Fibroblast of pulmonary artery (primary cell): ENCODE results near the gene OAS1.
"Not testable (repeated sequence)": the region's sequence is repeated elsewhere in the genome, so short reads cannot be mapped to it uniquely, and the experiment has no call there.

Experiments
- DNase-seq: peaks from one replicate; pipeline ENCODE4 v3.0.0-alpha.2; 2010; ENCODE audit warnings: low read depth
- H3K4me3 ChIP-seq: replicated peaks from 2 replicates; pipeline ENCODE4 v1.5.1; 2011; ENCODE audit warnings: low read depth, mild to moderate bottlenecking, control low read depth, low read length, moderate library complexity
- CTCF ChIP-seq: IDR thresholded peaks from 2 replicates; pipeline ENCODE4 v1.5.1; 2011; ENCODE audit warnings: mild to moderate bottlenecking, control low read depth, low read length, inconsistent platforms; ENCODE audit errors: missing control alignments

The OAS1 gene

GRCh38 chr12:112947314-112947713 lies 40.6 kb downstream of the OAS1 start:
- no peak overlapping the region for H3K4me3 ChIP-seq
- no peak for TF ChIP-seq CTCF
- no peak for DNase-seq

- DNase-seq = no peak
- no peak for TF ChIP-seq CTCF
- no peak overlapping the region for H3K4me3 ChIP-seq
Measured at GRCh38 chr12:112947761-112948160, 41.0 kb downstream of the OAS1 start.

GRCh38 chr12:112948806-112949205 lies 42.0 kb downstream of the OAS1 start:
- DNase-seq = no peak
- no peak overlapping the region for H3K4me3 ChIP-seq
- TF ChIP-seq CTCF = no peak

GRCh38 chr12:112950701-112951100 lies 43.9 kb downstream of the OAS1 start:
- no peak overlapping the region for H3K4me3 ChIP-seq
- no peak for DNase-seq
- no peak for TF ChIP-seq CTCF

- H3K4me3 ChIP-seq, DNase-seq: not testable (repeated sequence)
Measured at GRCh38 chr12:112957125-112957524, 50.4 kb downstream of the OAS1 start.

- no peak for DNase-seq
- no peak for TF ChIP-seq CTCF
Measured at GRCh38 chr12:112961074-112961473, 54.3 kb downstream of the OAS1 start.

GRCh38 chr12:112961536-112961935 lies 54.8 kb downstream of the OAS1 start:
- TF ChIP-seq CTCF = no peak
- no peak overlapping the region for H3K4me3 ChIP-seq
- no peak for DNase-seq

More at GRCh38 chr12:112961074-112961473, 54.3 kb downstream of the OAS1 start:
- H3K4me3 ChIP-seq = no peak overlapping the region
